ENCODE data around the gene ZIC3. TPM values are rescaled to one million over a fixed set of nuclear protein-coding genes. Genes with fewer than 3 reads are reported as not detected.

The ZIC3 gene
- total and polyA plus RNA-seq, 10 of the 15 experiments (the other 5 are each of a cell fraction or from before 2014, with no cell fraction given): 0.07 TPM; not detected in 9

GRCh38 chrX:137566746-137567679, 1.1 kb downstream of the ZIC3 start:
- no peak overlapping the region for H3K4me2 ChIP-seq (ENCODE audit: control insufficient read depth, insufficient read depth)
- SMC1A ChIA-PET (ENCODE audit: uncharacterized antibody, unreplicated experiment): no interaction called here

GRCh38 chrX:137567682-137568232, 1.8 kb downstream of the ZIC3 start:
- in situ Hi-C loops (cut with MboI) (no loop called here), intact Hi-C loops (cut with micrococcal nuclease; ENCODE audit: unreplicated experiment) (no loop called here)
- DNase-seq (ENCODE audit: low read depth, low spot score) (no peak), FAIRE-seq (no peak), ATAC-seq (no peak)
- Histone ChIP-seq H3K79me2 (ENCODE audit: control insufficient read depth, insufficient read depth, low read length) (no peaks in the 10 kb centered on the region), H3K36me3 (ENCODE audit: control insufficient read depth in 2 of 2, insufficient read depth in 2 of 2, low read length in 1 of 2) (no peaks in the 10 kb centered on the region), H3K4me1 (ENCODE audit: control insufficient read depth, insufficient read depth, low read length) (no peaks in the 10 kb centered on the region), H4K20me1 (ENCODE audit: control insufficient read depth, insufficient read depth) (no peaks in the 10 kb centered on the region), H3K9me3 (replicated peaks; ENCODE audit: control insufficient read depth, insufficient read depth, low read length) (no peaks in the 10 kb centered on the region; the same call in 2 of the 3 replicates), H3K4me2 (ENCODE audit: control insufficient read depth, insufficient read depth) (no peak overlapping the region), H3K9ac (ENCODE audit: control insufficient read depth, insufficient read depth, low read length) (no peak overlapping the region), H3K27ac (ENCODE audit: control insufficient read depth, insufficient read depth) (no peak overlapping the region), H3K4me3 (no peak overlapping the region), H2AFZ (ENCODE audit: control insufficient read depth, low read depth, low read length) (no peak overlapping the region), H3K27me3 (replicated peaks in 1 of 2; ENCODE audit: control insufficient read depth in 2 of 2, insufficient read depth in 2 of 2, low read length in 1 of 2) (peaks cover 0 to 2% of the 10 kb centered on the region in 2 experiments; a peak in 2 of 4 replicates)
- ChIA-PET POLR2A (no interaction called here), CTCF (no interaction called here), RAD21 (ENCODE audit: unreplicated experiment) (no interaction called here), SMC1A (ENCODE audit: uncharacterized antibody, unreplicated experiment) (no interaction called here)
- 67% methylated on average over 33 of the region's 36 CpGs for WGBS (ENCODE audit: insufficient coverage, insufficient replicate concordance, low lambda C conversion rate, missing lambda C conversion rate)
- BruUV-seq (replicated peaks): no TSS peak
- no peak for TF ChIP-seq ZNF384 (IDR thresholded peaks at IDR 0.05; ENCODE audit: borderline replicate concordance, low read depth, low read length)
- no peak for TF ChIP-seq ZNF217 (IDR thresholded peaks at IDR 0.05)
- no peak for TF ChIP-seq CHD4 (IDR thresholded peaks at IDR 0.05)
- no peak for TF ChIP-seq BCL3 (IDR thresholded peaks at IDR 0.05; ENCODE audit: borderline replicate concordance, insufficient read depth, low read depth, low read length, poor library complexity, severe bottlenecking)
- no peak for TF ChIP-seq BRCA1 (IDR thresholded peaks at IDR 0.05; ENCODE audit: low read depth, low read length)
- no peak for TF ChIP-seq ZZZ3 (IDR thresholded peaks at IDR 0.05; ENCODE audit: control insufficient read depth, insufficient read length, low read depth)
- TF ChIP-seq FOS (IDR thresholded peaks at IDR 0.05; ENCODE audit: borderline replicate concordance, extremely low read depth, insufficient read length): no peak
- TF ChIP-seq BMI1 (IDR thresholded peaks at IDR 0.05; ENCODE audit: borderline replicate concordance): no peak
- TF ChIP-seq BHLHE40 (IDR thresholded peaks at IDR 0.05; ENCODE audit: borderline replicate concordance in 1 of 2, low read depth in 2 of 2, low read length in 1 of 2): no peak
- TF ChIP-seq SMAD5 (IDR thresholded peaks at IDR 0.05; ENCODE audit: low read depth): no peak
- TF ChIP-seq ETV6 (conservative IDR thresholded peaks at IDR 0.05 in 1 of 2, IDR thresholded peaks at IDR 0.05 in 1 of 2; ENCODE audit: borderline replicate concordance in 1 of 2, low read depth in 1 of 2): no peak
- no peak for TF ChIP-seq ZNF274 (IDR thresholded peaks at IDR 0.05; ENCODE audit: insufficient read depth, insufficient read length)

More at GRCh38 chrX:137566746-137567679, 1.1 kb downstream of the ZIC3 start:
- CTCF ChIA-PET: no interaction called here
- POLR2A ChIA-PET: no interaction called here
- BruUV-seq (replicated peaks): no TSS peak
- Histone ChIP-seq H3K4me3 (no peak overlapping the region), H3K9me3 (replicated peaks; ENCODE audit: control insufficient read depth, insufficient read depth, low read length) (no peaks in the 10 kb centered on the region; the same call in 2 of the 3 replicates), H4K20me1 (ENCODE audit: control insufficient read depth, insufficient read depth) (no peaks in the 10 kb centered on the region), H3K36me3 (ENCODE audit: control insufficient read depth in 2 of 2, insufficient read depth in 2 of 2, low read length in 1 of 2) (no peaks in the 10 kb centered on the region), H3K27ac (ENCODE audit: control insufficient read depth, insufficient read depth) (no peak overlapping the region), H2AFZ (ENCODE audit: control insufficient read depth, low read depth, low read length) (no peak overlapping the region), H3K27me3 (replicated peaks in 1 of 2; ENCODE audit: control insufficient read depth in 2 of 2, insufficient read depth in 2 of 2, low read length in 1 of 2) (peaks cover 0 to 3% of the 10 kb centered on the region in 2 experiments; a peak in 2 of 4 replicates), H3K4me1 (ENCODE audit: control insufficient read depth, insufficient read depth, low read length) (no peaks in the 10 kb centered on the region), H3K9ac (ENCODE audit: control insufficient read depth, insufficient read depth, low read length) (no peak overlapping the region), H3K79me2 (ENCODE audit: control insufficient read depth, insufficient read depth, low read length) (no peaks in the 10 kb centered on the region)
- 76% methylated on average over 67 of the region's 82 CpGs for WGBS (ENCODE audit: insufficient coverage, insufficient replicate concordance, low lambda C conversion rate, missing lambda C conversion rate)
- no peak for TF ChIP-seq CBX5 (IDR thresholded peaks at IDR 0.05; ENCODE audit: low read depth)
- DNase-seq (ENCODE audit: low read depth, low spot score) (no peak), ATAC-seq (no peak), FAIRE-seq (no peak)
- RAD21 ChIA-PET (ENCODE audit: unreplicated experiment): no interaction called here
- intact Hi-C loops (cut with micrococcal nuclease; ENCODE audit: unreplicated experiment): no loop called here
- in situ Hi-C loops (cut with MboI): no loop called here

Measured in GM12878 (cell line).